B cell (primary cell): ENCODE measurements around the gene MYOF. TPM values are rescaled to one million over a fixed set of nuclear protein-coding genes. Genes with fewer than 3 reads are reported as not detected.

ENCODE experiments used
- ATAC-seq: fragments of 200-7000 bp; cut with Tn5 transposase; one replicate; pipeline ENCODE4 v1.10.0; 2021; ENCODE audit warnings: low read depth, mild to moderate bottlenecking, moderate number of reproducible peaks, moderate library complexity
- CTCF ChIA-PET: fragments of 350-600 bp; sonication (Branson Sonifier 250); formaldehyde crosslinking; loops from one replicate; lab custom pipeline; 2021; ENCODE audit warnings: antibody characterized with exemption, inconsistent platforms; lab: Charles Lee
- POLR2A ChIA-PET: fragments of 350-600 bp; sonication (Branson Sonifier 250); formaldehyde crosslinking; loops from one replicate; lab custom pipeline; 2021; ENCODE audit warnings: antibody characterized with exemption; lab: Charles Lee
- DNase-seq: peaks from one replicate; pipeline ENCODE4 v3.0.0; 2013
- H2AFZ ChIP-seq: 2 replicates; pipeline ENCODE4 v1.6.1; 2012; ENCODE audit warnings: mild to moderate bottlenecking, low read depth, low read length; ENCODE audit not compliant: insufficient read depth, poor library complexity, severe bottlenecking
- H3K27ac ChIP-seq, 2 donors: 1 replicate in 1 of 2; 2 replicates in 1 of 2; pipeline ENCODE4 v1.5.1; 2012 to 2013; ENCODE audit warnings: low read length in 2 of 2, mild to moderate bottlenecking in 2 of 2, moderate library complexity in 1 of 2
- H3K27me3 ChIP-seq, 4 experiments: fragments of 200-600 bp in 1 of 4; sonication (generic) in 1 of 4; replicated peaks in 1 of 4; 1 replicate in 2 of 4; 2 replicates in 2 of 4; pipeline versions ENCODE4 v1.6.1 to v1.7.0; 2013 to 2016; ENCODE audit warnings: low read length in 3 of 4, mild to moderate bottlenecking in 2 of 4, mixed read lengths in 1 of 4, moderate library complexity in 1 of 4; ENCODE audit not compliant: insufficient read depth in 4 of 4, control insufficient read depth in 3 of 4; ENCODE audit errors: control extremely low read depth in 1 of 4
- H3K36me3 ChIP-seq, 2 experiments: replicated peaks in 1 of 2; 1 replicate in 1 of 2; 2 replicates in 1 of 2; pipeline versions ENCODE4 v1.6.1 to v1.7.1; 2013; ENCODE audit warnings: low read length in 1 of 2; ENCODE audit not compliant: insufficient read depth in 2 of 2, control insufficient read depth in 1 of 2; ENCODE audit errors: control extremely low read depth in 1 of 2, extremely low read depth in 1 of 2
- H3K4me1 ChIP-seq, 2 donors: fragments of 200-600 bp in 1 of 2; sonication (generic) in 1 of 2; 1 replicate in 1 of 2; 2 replicates in 1 of 2; pipeline versions ENCODE4 v1.5.1 to v1.6.1; 2013 to 2017; ENCODE audit warnings: low read length in 2 of 2; ENCODE audit not compliant: control insufficient read depth in 2 of 2, insufficient read depth in 2 of 2
- H3K4me2 ChIP-seq: replicated peaks from 2 replicates; pipeline ENCODE3; 2012; ENCODE audit warnings: mild to moderate bottlenecking, low read depth, low read length; ENCODE audit not compliant: poor library complexity, severe bottlenecking
- H3K4me3 ChIP-seq, 5 experiments: fragments of 200-600 bp in 1 of 5; sonication (generic) in 1 of 5; 1 replicate in 3 of 5; 2 replicates in 2 of 5; pipeline versions ENCODE4 v1.5.1 to v1.7.0; 2011 to 2016; ENCODE audit warnings: low read length in 4 of 5, mild to moderate bottlenecking in 4 of 5, low read depth in 2 of 5, control low read depth in 1 of 5, moderate library complexity in 1 of 5; ENCODE audit not compliant: insufficient read depth in 1 of 5; ENCODE audit errors: control extremely low read depth in 1 of 5, extremely low read depth in 1 of 5
- H3K79me2 ChIP-seq: fragments of 200-600 bp; sonication (generic); one replicate; pipeline ENCODE4 v1.6.0; 2016; ENCODE audit warnings: low read length; ENCODE audit not compliant: control insufficient read depth, insufficient read depth
- H3K9ac ChIP-seq: fragments of 200-600 bp; sonication (generic); 2 replicates; pipeline ENCODE4 v1.6.1; 2017; ENCODE audit warnings: mild to moderate bottlenecking, low read length, moderate library complexity
- H3K9me3 ChIP-seq, 3 donors: one replicate each; pipeline versions ENCODE4 v1.6.1 to v1.7.1; 2013; ENCODE audit warnings: low read length in 2 of 3; ENCODE audit not compliant: control insufficient read depth in 2 of 3, insufficient read depth in 1 of 3; ENCODE audit errors: control extremely low read depth in 1 of 3
- H4K20me1 ChIP-seq: 2 replicates; pipeline ENCODE4 v1.6.0; 2012; ENCODE audit warnings: mild to moderate bottlenecking, low read length; ENCODE audit not compliant: insufficient read depth, control insufficient read depth, poor library complexity, severe bottlenecking
- H3K27ac Mint-ChIP-seq: one replicate; pipeline ENCODE4 v1.8.0; 2021; ENCODE audit warnings: mixed read lengths
- H3K27me3 Mint-ChIP-seq: one replicate; pipeline ENCODE4 v1.8.0; 2021; ENCODE audit warnings: mixed read lengths
- H3K4me1 Mint-ChIP-seq: one replicate; pipeline ENCODE4 v1.8.0; 2021; ENCODE audit warnings: mixed read lengths
- H3K4me3 Mint-ChIP-seq: one replicate; pipeline ENCODE4 v1.8.0; 2021; ENCODE audit warnings: mixed read lengths
- H3K9me3 Mint-ChIP-seq: one replicate; pipeline ENCODE4 v1.8.0; 2022; ENCODE audit warnings: mixed read lengths; ENCODE audit not compliant: insufficient read depth
- EZH2 ChIP-seq: IDR thresholded peaks from 2 replicates; pipeline ENCODE4 v1.6.1; 2012; ENCODE audit warnings: borderline replicate concordance, low read depth, mild to moderate bottlenecking, moderate library complexity, low read length; ENCODE audit not compliant: insufficient read depth, poor library complexity, severe bottlenecking
- WGBS: methylation state at CpG from one replicate; pipeline ENCODE4 v1.1.5; 2013; ENCODE audit warnings: missing lambda C conversion rate; ENCODE audit not compliant: insufficient coverage; 5-methylcytosine and 5-hydroxymethylcytosine counted together
- intact Hi-C: fragments of 100-400 bp; cut with micrococcal nuclease; formaldehyde crosslinking; loops from one replicate; pipeline ENCODE4 v1.10.0; 2022
- polyA plus RNA-seq: library from polyadenylated mRNA; depleted of rRNA; stranded (reverse); fragments of >200 nt; gene quantifications from 2 replicates; pipeline ENCODE4 v1.2.3, GENCODE V29; 2012
- total RNA-seq, 2 donors: library from RNA; stranded (reverse); fragments of 120-200 nt in 1 of 2; gene quantifications; 1 replicate in 1 of 2; 2 replicates in 1 of 2; pipeline versions ENCODE4 v1.2.3 to v1.2.4, GENCODE V29; 2013 to 2022
- TF ChIP-seq, protein P1 (sequence below): fragments of 200-600 bp; IDR thresholded peaks from one replicate; pipeline ENCODE4 v1.8.0; 2022; ENCODE audit warnings: antibody characterized with exemption, mild to moderate bottlenecking

MYOF gene
- total and polyA plus RNA-seq, 2 donors (not counting 1 experiment from before 2014, with no cell fraction given) = 0.07 to 0.18 TPM

GRCh38 chr10:93393211-93393610 lies 88.9 kb downstream of the MYOF start:
- 88% methylated on average over 5 of the region's 7 CpGs for WGBS
- ChIA-PET CTCF (interaction anchor here (0.6 kb wide), 1 partner anchor 17 kb away, joined by 3 read pairs; no protein-coding TSS in a partner anchor), POLR2A (no interaction called here)
- Histone ChIP-seq H3K4me1 (peaks cover 10 to 12% of the 10 kb centered on the region in 2 donors), H2AFZ (no peak overlapping the region), H3K36me3 (no peaks in the 10 kb centered on the region), H3K27ac (no peak overlapping the region), H3K79me2 (no peaks in the 10 kb centered on the region), H3K27me3 (no peaks in the 10 kb centered on the region), H3K4me2 (no peak overlapping the region), H3K9me3 (no peaks in the 10 kb centered on the region), H3K9ac (no peak overlapping the region), H4K20me1 (no peaks in the 10 kb centered on the region), H3K4me3 (no peak overlapping the region)
- Mint-ChIP-seq H3K27me3 (peaks cover 3% of the 10 kb centered on the region), H3K4me1 (peaks cover 12% of the 10 kb centered on the region), H3K27ac (no peak overlapping the region), H3K4me3 (no peak overlapping the region), H3K9me3 (no peaks in the 10 kb centered on the region)
- no peak for TF ChIP-seq EZH2
- TF ChIP-seq, protein P1, sequence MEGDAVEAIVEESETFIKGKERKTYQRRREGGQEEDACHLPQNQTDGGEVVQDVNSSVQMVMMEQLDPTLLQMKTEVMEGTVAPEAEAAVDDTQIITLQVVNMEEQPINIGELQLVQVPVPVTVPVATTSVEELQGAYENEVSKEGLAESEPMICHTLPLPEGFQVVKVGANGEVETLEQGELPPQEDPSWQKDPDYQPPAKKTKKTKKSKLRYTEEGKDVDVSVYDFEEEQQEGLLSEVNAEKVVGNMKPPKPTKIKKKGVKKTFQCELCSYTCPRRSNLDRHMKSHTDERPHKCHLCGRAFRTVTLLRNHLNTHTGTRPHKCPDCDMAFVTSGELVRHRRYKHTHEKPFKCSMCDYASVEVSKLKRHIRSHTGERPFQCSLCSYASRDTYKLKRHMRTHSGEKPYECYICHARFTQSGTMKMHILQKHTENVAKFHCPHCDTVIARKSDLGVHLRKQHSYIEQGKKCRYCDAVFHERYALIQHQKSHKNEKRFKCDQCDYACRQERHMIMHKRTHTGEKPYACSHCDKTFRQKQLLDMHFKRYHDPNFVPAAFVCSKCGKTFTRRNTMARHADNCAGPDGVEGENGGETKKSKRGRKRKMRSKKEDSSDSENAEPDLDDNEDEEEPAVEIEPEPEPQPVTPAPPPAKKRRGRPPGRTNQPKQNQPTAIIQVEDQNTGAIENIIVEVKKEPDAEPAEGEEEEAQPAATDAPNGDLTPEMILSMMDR = no peak
- intact Hi-C loops = no loop called here
- ATAC-seq = no peak
- no peak for DNase-seq

GRCh38 chr10:93392121-93392520 lies 90.0 kb downstream of the MYOF start:
- Histone ChIP-seq H3K4me1 (peaks cover 12 to 20% of the 10 kb centered on the region in 2 donors), H3K36me3 (no peaks in the 10 kb centered on the region), H4K20me1 (no peaks in the 10 kb centered on the region), H3K79me2 (no peaks in the 10 kb centered on the region), H3K4me2 (no peak overlapping the region), H3K9ac (no peak overlapping the region), H3K9me3 (no peaks in the 10 kb centered on the region), H3K4me3 (no peak overlapping the region), H3K27me3 (no peaks in the 10 kb centered on the region), H2AFZ (no peak overlapping the region), H3K27ac (no peak overlapping the region)
- DNase-seq (no peak), ATAC-seq (no peak)
- POLR2A ChIA-PET = no interaction called here
- H3K27me3 Mint-ChIP-seq = peaks cover 3% of the 10 kb centered on the region
- intact Hi-C loops = no loop called here
- CTCF ChIA-PET = interaction anchor here (2.8 to 3.1 kb wide), 2 partner anchors 16 to 91 kb away, joined by 7 to 17 read pairs; partner anchors contain the start of gene MYOF
- no peak overlapping the region for H3K4me3 Mint-ChIP-seq
- WGBS = no CpG with 5 or more reads among the region's 3 CpGs
- TF ChIP-seq, protein P1 = no peak
- no peak for TF ChIP-seq EZH2
- peaks cover 16% of the 10 kb centered on the region for H3K4me1 Mint-ChIP-seq
- H3K27ac Mint-ChIP-seq = no peak overlapping the region
- no peaks in the 10 kb centered on the region for H3K9me3 Mint-ChIP-seq
